Hippocampal formation (tissue), 2 donors: ENCODE results near the gene KLK12.
"Not testable (repeated sequence)": the region's sequence is repeated elsewhere in the genome, so short reads cannot be mapped to it uniquely, and the experiment has no call there.

Experiments used
- DNase-seq, 2 donors: peaks; one replicate each; lab custom pipeline; 2025; lab: John Stamatoyannopoulos, UW

The KLK12 gene

DNA sequence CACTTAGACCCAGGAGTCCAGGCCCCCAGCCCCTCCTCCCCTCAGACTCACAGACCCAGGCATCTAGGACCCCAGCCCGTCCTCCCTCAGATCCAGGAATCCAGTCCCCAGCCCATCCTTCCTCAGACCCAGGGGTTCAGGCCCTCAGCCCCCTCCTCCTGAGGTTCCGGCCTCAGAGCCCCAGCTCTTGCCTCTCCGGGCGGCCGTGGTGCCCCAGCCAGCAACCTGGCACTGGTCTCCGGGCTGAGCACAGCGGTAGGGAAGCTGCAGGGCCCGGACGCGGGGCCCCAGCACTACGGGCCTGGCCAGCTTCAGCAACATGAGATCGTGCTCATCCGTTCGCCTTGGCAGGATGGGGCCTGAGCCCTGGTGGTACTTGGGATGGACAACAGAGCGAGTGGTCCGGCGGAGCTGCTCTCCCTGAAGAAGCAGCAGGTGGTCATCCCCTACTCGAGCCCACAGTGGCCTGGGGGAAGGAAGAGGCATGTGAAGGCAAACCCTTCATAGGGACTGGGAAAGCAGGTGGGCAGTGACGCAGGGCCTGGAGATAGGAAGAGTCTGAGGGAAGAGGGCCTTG lies 19.0 kb downstream of the KLK12 start:
- no peak for DNase-seq

GRCh38 chr19:51014242-51014641 lies 20.6 kb downstream of the KLK12 start:
- no peak for DNase-seq

DNA sequence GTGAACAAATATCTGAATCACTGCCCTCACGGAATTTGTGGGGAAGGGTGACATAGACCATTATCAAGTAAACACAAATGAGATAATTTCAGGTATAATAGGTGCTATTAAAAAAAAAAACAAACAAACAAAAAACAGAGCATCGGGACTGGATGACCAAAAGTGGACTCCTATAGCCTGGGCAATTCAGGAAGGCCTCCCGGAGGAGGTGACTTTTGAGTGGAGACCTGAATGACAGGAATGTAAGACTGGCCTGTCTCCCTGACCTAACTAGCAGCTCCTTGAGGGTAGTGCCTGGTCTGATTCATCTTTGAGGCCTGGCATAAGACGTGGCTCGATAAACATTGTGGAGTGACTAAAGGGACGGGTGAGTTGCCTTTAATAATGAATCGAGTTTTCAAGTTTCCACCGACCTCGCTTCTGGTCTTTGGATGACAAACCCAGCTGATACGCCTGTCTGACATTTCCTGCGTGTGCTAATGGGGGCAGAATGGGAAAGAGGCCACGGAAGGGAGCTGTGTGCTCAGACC lies 22.1 kb downstream of the KLK12 start:
- DNase-seq: no peak

GRCh38 chr19:51010066-51010795 lies 24.6 kb downstream of the KLK12 start:
- no peak for DNase-seq

DNA sequence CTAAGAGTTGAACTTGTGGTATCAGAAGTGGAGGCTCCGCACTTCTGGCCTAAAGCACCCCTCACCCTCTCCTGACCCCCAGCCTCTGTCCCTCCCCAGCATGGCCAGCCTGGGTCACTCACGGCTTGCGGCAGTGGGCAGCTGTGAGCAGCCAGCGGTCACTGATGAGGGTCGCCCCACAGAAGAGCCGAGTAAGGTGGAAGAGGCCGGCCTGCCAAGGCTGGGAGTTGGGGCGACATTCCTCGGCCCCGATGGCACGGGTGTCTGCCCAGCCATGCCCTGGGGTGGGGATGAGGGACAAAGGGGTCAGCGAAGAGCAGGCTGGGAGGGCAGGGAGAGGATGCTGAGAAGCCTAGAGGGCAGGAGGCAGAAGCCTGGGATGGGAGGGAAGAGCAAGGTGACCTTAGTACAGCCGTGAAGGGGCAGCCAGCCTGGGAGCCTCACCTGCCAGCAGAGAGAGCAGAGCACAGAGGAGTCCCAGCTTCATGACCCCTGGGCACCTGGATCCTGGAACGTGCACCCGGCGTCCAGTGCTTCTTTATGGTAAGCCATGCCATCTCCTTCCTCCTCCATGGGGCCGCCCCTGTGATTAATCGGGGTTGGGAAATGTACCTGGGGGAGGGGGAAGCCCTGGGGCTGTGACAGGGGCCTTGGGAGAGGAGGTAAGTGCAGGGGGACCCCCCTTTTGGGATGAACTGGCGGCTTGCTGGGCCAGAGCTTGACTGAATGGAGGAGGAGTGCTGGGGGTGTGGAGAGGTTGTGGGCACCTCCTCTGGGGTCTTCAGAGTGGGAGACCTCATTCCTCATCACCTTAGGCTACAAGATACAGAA lies 25.5 kb downstream of the KLK12 start:
- no peak for DNase-seq

- DNase-seq: no peak
Measured at GRCh38 chr19:51007488-51007887, 27.3 kb downstream of the KLK12 start.

- no peak for DNase-seq
Measured at GRCh38 chr19:51006406-51006805, 28.4 kb downstream of the KLK12 start.

- no peak for DNase-seq
Measured at GRCh38 chr19:51005248-51005647, 29.6 kb downstream of the KLK12 start.

DNA sequence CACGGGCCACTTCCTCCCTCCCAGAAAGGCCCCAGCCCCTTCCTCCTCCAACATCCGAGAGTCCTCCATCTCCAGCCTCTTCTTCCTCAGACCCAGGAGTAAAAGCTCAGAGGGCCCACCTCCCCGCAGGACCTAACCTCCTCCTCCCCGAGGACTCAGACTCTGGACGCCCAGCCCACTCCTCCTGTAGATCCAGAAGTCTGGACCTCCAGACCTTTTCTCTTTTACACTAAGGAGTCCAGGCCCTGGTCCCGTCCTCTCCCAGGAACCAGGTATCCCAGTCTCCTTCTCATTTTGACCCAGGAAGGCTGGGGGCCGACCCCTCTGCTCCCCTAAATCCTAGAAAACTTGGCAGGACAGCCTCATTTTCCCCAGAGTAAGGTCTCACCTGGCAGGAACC lies 31.5 kb downstream of the KLK12 start:
- DNase-seq: no peak

GRCh38 chr19:51002542-51003311 lies 32.1 kb downstream of the KLK12 start:
- DNase-seq: no peak

DNA sequence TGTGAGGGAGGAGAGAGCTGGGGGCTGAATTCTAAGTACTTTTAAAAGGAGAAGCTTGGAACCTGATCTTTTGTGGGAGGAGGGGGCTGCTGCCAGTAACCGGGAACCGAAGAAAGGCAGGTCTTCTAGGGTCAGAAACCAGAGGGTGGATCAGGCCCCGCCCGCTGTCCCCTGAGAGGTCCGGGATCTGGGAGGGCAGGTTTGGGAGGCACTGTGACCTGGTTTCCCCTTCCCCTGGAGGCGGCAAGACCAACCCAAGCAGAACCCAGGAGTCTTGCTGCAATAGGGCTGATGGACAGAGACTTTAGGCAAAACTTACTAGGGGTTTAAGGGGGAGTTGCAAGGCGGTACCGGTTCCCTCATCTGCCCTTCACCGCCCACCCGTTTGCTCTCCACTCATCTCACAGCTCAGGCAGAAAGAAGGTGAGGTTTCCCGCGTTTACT lies 32.7 kb downstream of the KLK12 start:
- no peak for DNase-seq

- no peak for DNase-seq
Measured at GRCh38 chr19:51001515-51001914, 33.3 kb downstream of the KLK12 start, which contains the start of gene KLK8. TSS of gene KLK8 (minus strand) at chr19:51001604. CDS start at chr19:51001167, 437 bp downstream.

DNA sequence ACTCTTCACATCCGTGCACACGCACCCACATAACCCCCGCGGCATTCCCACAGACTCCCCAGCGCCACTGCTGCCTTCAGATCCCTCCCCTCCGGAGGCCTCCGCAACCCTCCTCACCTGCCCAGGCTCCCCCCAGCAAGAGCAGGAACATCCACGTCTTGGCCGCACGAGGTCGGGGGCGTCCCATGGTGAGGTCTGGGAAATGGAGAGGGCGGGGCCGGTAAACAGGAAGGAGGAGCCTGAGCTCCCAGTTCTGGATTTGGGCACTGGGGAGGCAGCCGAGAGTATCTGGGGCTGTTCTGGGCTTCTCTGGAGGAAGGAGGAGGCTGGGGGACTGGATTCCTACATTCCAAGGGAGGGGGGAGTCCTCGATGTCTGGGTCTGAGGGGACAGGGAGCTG lies 33.8 kb downstream of the KLK12 start:
- DNase-seq: no peak

DNA sequence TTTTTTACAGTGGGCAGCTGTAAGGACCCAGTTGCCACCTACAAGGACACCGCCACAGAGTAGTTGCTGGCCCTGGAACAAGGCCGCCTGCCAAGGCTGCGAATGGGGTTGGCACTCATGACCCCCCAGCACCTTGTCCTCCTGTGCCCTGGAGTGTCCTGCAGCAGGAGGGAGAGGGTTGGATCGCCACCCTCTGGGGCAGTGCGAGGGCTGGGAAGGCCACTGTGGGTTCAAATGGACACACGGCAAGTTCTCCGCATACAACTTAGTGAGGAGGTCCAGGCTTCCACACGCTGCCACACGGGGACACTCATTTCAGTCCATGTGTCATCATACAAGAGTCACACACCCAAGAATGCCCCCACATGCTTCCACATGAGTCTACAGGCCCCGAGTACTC lies 34.4 kb downstream of the KLK12 start:
- no peak for DNase-seq

GRCh38 chr19:50998686-50999085 lies 36.1 kb downstream of the KLK12 start:
- no peak for DNase-seq

- no peak for DNase-seq
Measured at GRCh38 chr19:50998061-50998460, 36.7 kb downstream of the KLK12 start.

DNA sequence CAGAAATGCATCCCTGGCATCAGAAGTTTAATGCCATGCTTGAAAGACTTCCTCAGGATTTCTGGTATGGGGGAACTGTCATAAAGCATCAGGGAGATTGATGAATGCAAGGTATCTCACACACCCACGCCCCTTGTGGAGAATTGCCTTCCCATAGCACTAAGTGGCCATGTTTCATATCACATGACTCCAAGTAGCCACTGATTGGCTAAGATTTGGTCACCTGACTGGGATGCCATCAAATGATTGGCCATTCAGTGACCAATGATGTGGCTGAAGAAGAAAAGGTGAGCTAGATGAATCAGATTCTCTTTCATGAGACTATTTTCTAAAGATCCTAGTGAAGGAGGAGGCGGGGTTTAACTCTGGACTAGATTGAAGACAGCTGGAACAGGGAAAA lies 40.7 kb downstream of the KLK12 start:
- DNase-seq: no peak

DNA sequence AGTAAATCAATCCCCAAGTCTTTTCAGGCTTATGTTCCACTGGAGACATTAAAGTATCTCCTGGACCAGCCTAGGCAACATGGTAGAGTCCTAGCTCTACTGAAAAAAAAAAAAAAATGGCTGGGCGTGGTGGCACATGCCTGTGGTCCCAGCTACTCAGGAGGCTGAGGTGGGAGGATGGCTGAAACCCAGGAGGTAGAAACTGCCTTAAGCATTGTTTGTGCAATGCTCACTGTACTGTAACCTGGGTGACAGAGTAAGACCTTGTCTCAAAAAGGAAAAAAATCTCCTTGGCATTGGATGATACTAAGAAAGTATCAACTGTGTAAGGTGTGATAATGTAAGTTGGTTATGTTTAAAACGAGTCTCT lies 42.2 kb downstream of the KLK12 start:
- no peak for DNase-seq

DNA sequence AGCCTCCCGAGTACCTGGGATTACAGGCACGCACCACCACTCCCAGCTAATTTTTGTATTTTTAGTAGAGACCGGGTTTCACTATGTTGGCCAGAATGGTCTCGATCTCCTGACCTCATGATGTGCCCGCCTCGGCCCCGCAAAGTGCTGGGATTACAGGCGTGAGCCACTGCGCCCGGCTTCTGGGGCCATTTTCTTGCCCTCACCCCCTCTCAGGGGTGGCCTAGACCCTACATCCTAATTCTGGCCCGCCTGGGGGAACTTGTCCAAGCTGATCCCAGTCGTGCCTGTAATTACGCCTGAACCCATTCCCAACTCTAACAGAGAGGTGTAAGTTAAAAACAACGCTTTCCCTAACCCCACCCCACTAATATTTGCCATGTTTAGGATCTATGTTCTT lies 50.4 kb downstream of the KLK12 start:
- not testable (repeated sequence) for DNase-seq

- DNase-seq: no peak
Measured at GRCh38 chr19:50983625-50984292, 51.0 kb downstream of the KLK12 start, which contains the start of gene KLK7. TSS of gene KLK7 (minus strand) at chr19:50983917. CDS start at chr19:50982399, 1,518 bp downstream.

DNA sequence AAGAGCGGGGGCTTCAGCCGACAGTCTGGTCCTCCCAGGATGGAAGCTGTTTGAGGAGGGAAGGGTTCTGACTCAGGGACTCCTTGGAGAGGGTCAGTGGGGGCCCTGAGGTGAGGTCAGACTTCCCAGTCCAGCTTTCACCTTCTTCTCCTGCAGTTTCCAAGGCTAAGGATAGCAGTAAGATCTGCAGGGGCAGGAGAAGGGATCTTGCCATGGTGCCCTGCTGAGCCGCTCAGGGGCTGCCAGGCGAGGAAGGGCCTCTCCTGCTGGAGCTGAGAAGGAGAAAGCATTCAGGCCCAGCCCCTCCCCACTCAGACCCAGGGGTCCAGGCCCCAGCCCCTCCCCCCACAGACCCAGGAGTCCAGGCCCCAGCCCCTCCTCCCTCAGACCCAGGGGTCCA lies 52.6 kb downstream of the KLK12 start:
- no peak for DNase-seq
